ENCODE results near the gene SHPK.

Gene SHPK

GRCh38 chr17:3660311-3660891 lies 24.4 kb upstream of the SHPK start:
- Histone ChIP-seq H3K4me3 (ENCODE audit: low read depth in 1 of 2, low read length in 2 of 2) (no peak overlapping the region), H3K9ac (ENCODE audit: low read depth in 1 of 2, low read length in 2 of 2) (no peak overlapping the region), H3K9me3 (ENCODE audit: control insufficient read depth in 1 of 2, low read length in 2 of 2) (no peaks in the 10 kb centered on the region), H3K27me3 (ENCODE audit: control insufficient read depth in 1 of 2, insufficient read depth in 2 of 2, low read length in 2 of 2) (no peaks in the 10 kb centered on the region), H3K27ac (ENCODE audit: low read depth, low read length) (no peak overlapping the region), H3K4me1 (ENCODE audit: control insufficient read depth in 1 of 2, insufficient read depth in 2 of 2, low read length in 2 of 2) (peaks cover 7 to 13% of the 10 kb centered on the region in 2 donors), H3K36me3 (ENCODE audit: control insufficient read depth in 1 of 2, insufficient read depth in 2 of 2, low read length in 2 of 2) (peaks cover 15 to 30% of the 10 kb centered on the region in 2 donors)

- Histone ChIP-seq H3K36me3 (ENCODE audit: control insufficient read depth in 1 of 2, insufficient read depth in 2 of 2, low read length in 2 of 2) (peaks cover 13 to 26% of the 10 kb centered on the region in 2 donors), H3K9ac (ENCODE audit: low read depth in 1 of 2, low read length in 2 of 2) (no peak overlapping the region), H3K27me3 (ENCODE audit: control insufficient read depth in 1 of 2, insufficient read depth in 2 of 2, low read length in 2 of 2) (no peaks in the 10 kb centered on the region), H3K9me3 (ENCODE audit: control insufficient read depth in 1 of 2, low read length in 2 of 2) (no peaks in the 10 kb centered on the region), H3K4me3 (ENCODE audit: low read depth in 1 of 2, low read length in 2 of 2) (no peak overlapping the region), H3K27ac (ENCODE audit: low read depth, low read length) (peak overlapping the region; percentile 42), H3K4me1 (ENCODE audit: control insufficient read depth in 1 of 2, insufficient read depth in 2 of 2, low read length in 2 of 2) (peaks cover 7 to 13% of the 10 kb centered on the region in 2 donors)
Observed at GRCh38 chr17:3659541-3660111, 23.6 kb upstream of the SHPK start.

GRCh38 chr17:3658784-3659449 lies 22.9 kb upstream of the SHPK start:
- peak overlapping the region; percentile 42 for H3K27ac ChIP-seq (ENCODE audit: low read depth, low read length)
- H3K4me3 ChIP-seq (ENCODE audit: low read depth in 1 of 2, low read length in 2 of 2) = no peak overlapping the region
- H3K36me3 ChIP-seq (ENCODE audit: control insufficient read depth in 1 of 2, insufficient read depth in 2 of 2, low read length in 2 of 2) = peaks cover 6 to 19% of the 10 kb centered on the region in 2 donors
- H3K4me1 ChIP-seq (ENCODE audit: control insufficient read depth in 1 of 2, insufficient read depth in 2 of 2, low read length in 2 of 2) = peaks cover 7 to 13% of the 10 kb centered on the region in 2 donors
- H3K27me3 ChIP-seq (ENCODE audit: control insufficient read depth in 1 of 2, insufficient read depth in 2 of 2, low read length in 2 of 2) = no peaks in the 10 kb centered on the region
- H3K9me3 ChIP-seq (ENCODE audit: control insufficient read depth in 1 of 2, low read length in 2 of 2) = no peaks in the 10 kb centered on the region
- no peak overlapping the region for H3K9ac ChIP-seq (ENCODE audit: low read depth in 1 of 2, low read length in 2 of 2)

GRCh38 chr17:3657874-3658783 lies 22.1 kb upstream of the SHPK start:
- H3K9ac ChIP-seq (ENCODE audit: low read depth in 1 of 2, low read length in 2 of 2) = no peak overlapping the region
- no peaks in the 10 kb centered on the region for H3K9me3 ChIP-seq (ENCODE audit: control insufficient read depth in 1 of 2, low read length in 2 of 2)
- H3K36me3 ChIP-seq (ENCODE audit: control insufficient read depth in 1 of 2, insufficient read depth in 2 of 2, low read length in 2 of 2) = peaks cover 5 to 11% of the 10 kb centered on the region in 2 donors
- no peaks in the 10 kb centered on the region for H3K27me3 ChIP-seq (ENCODE audit: control insufficient read depth in 1 of 2, insufficient read depth in 2 of 2, low read length in 2 of 2)
- H3K4me3 ChIP-seq (ENCODE audit: low read depth in 1 of 2, low read length in 2 of 2) = no peak overlapping the region
- no peak overlapping the region for H3K27ac ChIP-seq (ENCODE audit: low read depth, low read length)
- peaks cover 7 to 13% of the 10 kb centered on the region in 2 donors for H3K4me1 ChIP-seq (ENCODE audit: control insufficient read depth in 1 of 2, insufficient read depth in 2 of 2, low read length in 2 of 2)

GRCh38 chr17:3657588-3657869 lies 21.5 kb upstream of the SHPK start:
- H3K27me3 ChIP-seq (ENCODE audit: control insufficient read depth in 1 of 2, insufficient read depth in 2 of 2, low read length in 2 of 2) = no peaks in the 10 kb centered on the region
- H3K4me3 ChIP-seq (ENCODE audit: low read depth in 1 of 2, low read length in 2 of 2) = no peak overlapping the region

GRCh38 chr17:3656755-3657587 lies 20.9 kb upstream of the SHPK start:
- H3K9me3 ChIP-seq (ENCODE audit: control insufficient read depth in 1 of 2, low read length in 2 of 2) = no peaks in the 10 kb centered on the region
- H3K4me3 ChIP-seq (ENCODE audit: low read depth in 1 of 2, low read length in 2 of 2) = no peak overlapping the region
- no peak overlapping the region for H3K27ac ChIP-seq (ENCODE audit: low read depth, low read length)
- H3K36me3 ChIP-seq (ENCODE audit: control insufficient read depth in 1 of 2, insufficient read depth in 2 of 2, low read length in 2 of 2) = peaks cover 5 to 7% of the 10 kb centered on the region in 2 donors
- peaks cover 7 to 13% of the 10 kb centered on the region in 2 donors for H3K4me1 ChIP-seq (ENCODE audit: control insufficient read depth in 1 of 2, insufficient read depth in 2 of 2, low read length in 2 of 2)
- H3K9ac ChIP-seq (ENCODE audit: low read depth in 1 of 2, low read length in 2 of 2) = no peak overlapping the region
- H3K27me3 ChIP-seq (ENCODE audit: control insufficient read depth in 1 of 2, insufficient read depth in 2 of 2, low read length in 2 of 2) = no peaks in the 10 kb centered on the region

More at GRCh38 chr17:3657588-3657869, 21.5 kb upstream of the SHPK start:
- Histone ChIP-seq H3K9me3 (ENCODE audit: control insufficient read depth in 1 of 2, low read length in 2 of 2) (no peaks in the 10 kb centered on the region), H3K4me1 (ENCODE audit: control insufficient read depth in 1 of 2, insufficient read depth in 2 of 2, low read length in 2 of 2) (peaks cover 7 to 13% of the 10 kb centered on the region in 2 donors), H3K9ac (ENCODE audit: low read depth in 1 of 2, low read length in 2 of 2) (no peak overlapping the region), H3K36me3 (ENCODE audit: control insufficient read depth in 1 of 2, insufficient read depth in 2 of 2, low read length in 2 of 2) (peaks cover 5 to 7% of the 10 kb centered on the region in 2 donors), H3K27ac (ENCODE audit: low read depth, low read length) (no peak overlapping the region)

GRCh38 chr17:3656353-3656752 lies 20.3 kb upstream of the SHPK start:
- H3K4me1 ChIP-seq (ENCODE audit: control insufficient read depth in 1 of 2, insufficient read depth in 2 of 2, low read length in 2 of 2) = peaks cover 7 to 13% of the 10 kb centered on the region in 2 donors

GRCh38 chr17:3655766-3656165 lies 19.7 kb upstream of the SHPK start:
- no peak overlapping the region for H3K4me3 ChIP-seq (ENCODE audit: low read depth in 1 of 2, low read length in 2 of 2)
- H3K27ac ChIP-seq (ENCODE audit: low read depth, low read length) = no peak overlapping the region
- H3K36me3 ChIP-seq (ENCODE audit: control insufficient read depth in 1 of 2, insufficient read depth in 2 of 2, low read length in 2 of 2) = peaks cover 0 to 5% of the 10 kb centered on the region in 2 donors
- H3K4me1 ChIP-seq (ENCODE audit: control insufficient read depth in 1 of 2, insufficient read depth in 2 of 2, low read length in 2 of 2) = peaks cover 7 to 13% of the 10 kb centered on the region in 2 donors
- no peaks in the 10 kb centered on the region for H3K27me3 ChIP-seq (ENCODE audit: control insufficient read depth in 1 of 2, insufficient read depth in 2 of 2, low read length in 2 of 2)
- H3K9ac ChIP-seq (ENCODE audit: low read depth in 1 of 2, low read length in 2 of 2) = no peak overlapping the region
- no peaks in the 10 kb centered on the region for H3K9me3 ChIP-seq (ENCODE audit: control insufficient read depth in 1 of 2, low read length in 2 of 2)

More at GRCh38 chr17:3656353-3656752, 20.3 kb upstream of the SHPK start:
- H3K27ac ChIP-seq (ENCODE audit: low read depth, low read length) = no peak overlapping the region
- H3K27me3 ChIP-seq (ENCODE audit: control insufficient read depth in 1 of 2, insufficient read depth in 2 of 2, low read length in 2 of 2) = no peaks in the 10 kb centered on the region
- peaks cover 3 to 5% of the 10 kb centered on the region in 2 donors for H3K36me3 ChIP-seq (ENCODE audit: control insufficient read depth in 1 of 2, insufficient read depth in 2 of 2, low read length in 2 of 2)
- H3K9me3 ChIP-seq (ENCODE audit: control insufficient read depth in 1 of 2, low read length in 2 of 2) = no peaks in the 10 kb centered on the region
- no peak overlapping the region for H3K9ac ChIP-seq (ENCODE audit: low read depth in 1 of 2, low read length in 2 of 2)
- H3K4me3 ChIP-seq (ENCODE audit: low read depth in 1 of 2, low read length in 2 of 2) = no peak overlapping the region

- Histone ChIP-seq H3K36me3 (ENCODE audit: control insufficient read depth in 1 of 2, insufficient read depth in 2 of 2, low read length in 2 of 2) (peaks cover 11 to 20% of the 10 kb centered on the region in 2 donors), H3K9ac (ENCODE audit: low read depth in 1 of 2, low read length in 2 of 2) (no peak overlapping the region)
Observed at GRCh38 chr17:3647769-3648555, 11.9 kb upstream of the SHPK start.

More at GRCh38 chr17:3647769-3648555, 11.9 kb upstream of the SHPK start:
- H3K9me3 ChIP-seq (ENCODE audit: control insufficient read depth in 1 of 2, low read length in 2 of 2) = no peaks in the 10 kb centered on the region
- no peaks in the 10 kb centered on the region for H3K4me1 ChIP-seq (ENCODE audit: control insufficient read depth in 1 of 2, insufficient read depth in 2 of 2, low read length in 2 of 2)
- no peaks in the 10 kb centered on the region for H3K27me3 ChIP-seq (ENCODE audit: control insufficient read depth in 1 of 2, insufficient read depth in 2 of 2, low read length in 2 of 2)
- no peak overlapping the region for H3K4me3 ChIP-seq (ENCODE audit: low read depth in 1 of 2, low read length in 2 of 2)
- no peak overlapping the region for H3K27ac ChIP-seq (ENCODE audit: low read depth, low read length)
